GM23248 (cell line): ENCODE measurements around the gene RAMACL.

Source experiments
- EZH2 ChIP-seq: fragments of 200-600 bp; sonication (generic); IDR thresholded peaks from 2 replicates; pipeline ENCODE4 v1.6.1; 2018; ENCODE audit warnings: antibody characterized with exemption, mild to moderate bottlenecking; ENCODE audit not compliant: insufficient read depth, poor library complexity, severe bottlenecking
- EZH2phosphoT487 ChIP-seq: fragments of 200-600 bp; sonication (generic); IDR thresholded peaks from 2 replicates; pipeline ENCODE4 v1.6.1; 2018; ENCODE audit warnings: antibody characterized with exemption, moderate library complexity, mild to moderate bottlenecking, low read depth; ENCODE audit not compliant: insufficient read depth

DNA sequence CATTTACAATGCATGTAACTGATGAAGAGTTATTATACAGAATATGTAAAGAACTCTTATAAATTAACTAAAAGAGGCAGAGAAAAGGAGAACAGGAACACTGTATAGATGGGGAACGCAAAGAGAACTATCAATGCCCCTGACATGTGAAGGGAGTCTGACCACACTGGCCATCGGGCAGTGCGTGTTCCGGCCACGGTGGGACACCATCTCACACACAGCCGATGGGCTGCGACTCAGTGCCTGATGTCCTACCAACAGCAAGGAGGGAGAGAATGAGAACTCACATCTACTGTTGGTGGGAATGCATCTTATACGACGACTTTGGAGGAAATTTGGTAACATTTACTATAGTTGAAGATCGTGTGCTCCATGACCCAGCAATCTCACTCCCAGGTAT lies 15.5 kb upstream of the RAMACL start:
- TF ChIP-seq EZH2: no peak
- no peak for TF ChIP-seq EZH2phosphoT487
